GM18873 (cell line): ENCODE results near the gene DHCR7.

Experiments used
- ATAC-seq: cut with Tn5 transposase; IDR thresholded peaks from one replicate; pipeline ENCODE4 v1.9.1; 2021; ENCODE audit warnings: mild to moderate bottlenecking, moderate library complexity, moderate number of reproducible peaks; ENCODE audit not compliant: unreplicated experiment, low FRiP score

Gene DHCR7

DNA sequence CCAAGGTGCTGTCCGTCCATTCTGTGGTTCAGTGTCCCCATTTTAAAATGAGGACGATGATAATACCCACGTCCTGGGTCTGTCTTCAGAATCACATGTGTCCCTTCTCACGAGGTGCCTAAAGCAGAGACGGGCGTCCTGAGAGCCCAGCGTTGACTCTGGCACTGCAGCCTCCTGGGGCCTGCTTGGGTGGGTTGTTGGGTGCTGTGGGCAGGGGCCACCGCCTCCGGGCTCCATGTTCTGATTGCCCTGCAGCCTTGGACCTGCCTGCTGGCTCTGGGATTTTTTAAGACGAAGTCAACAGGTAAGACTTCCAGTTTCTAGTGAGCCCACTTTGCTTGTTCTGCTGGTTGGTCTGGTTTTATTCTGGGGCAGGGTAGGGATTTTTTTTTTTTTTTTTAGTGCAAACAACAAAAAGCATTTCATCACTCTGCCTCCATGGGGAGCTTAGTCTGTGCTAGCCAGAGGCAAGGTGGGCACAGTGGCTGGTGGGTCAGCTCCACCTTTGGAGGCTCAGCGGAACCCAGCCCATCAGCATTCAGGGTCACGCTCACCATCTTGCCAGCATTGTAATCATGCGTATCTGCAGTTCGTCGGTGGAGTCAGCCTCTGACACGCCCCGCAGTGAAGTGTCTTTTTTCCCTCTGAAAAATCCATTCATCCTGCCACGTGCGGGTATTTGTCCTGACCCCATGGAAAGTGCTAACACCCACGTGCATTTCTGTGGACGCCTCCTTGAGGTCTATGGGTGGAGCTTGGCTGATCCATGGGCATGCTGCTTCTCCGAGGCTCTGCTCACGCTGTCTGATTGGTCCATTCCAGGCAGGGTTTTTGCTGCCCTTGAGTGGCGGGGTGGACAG, 33.1 kb upstream of the DHCR7 start:
- no peak for ATAC-seq

DNA sequence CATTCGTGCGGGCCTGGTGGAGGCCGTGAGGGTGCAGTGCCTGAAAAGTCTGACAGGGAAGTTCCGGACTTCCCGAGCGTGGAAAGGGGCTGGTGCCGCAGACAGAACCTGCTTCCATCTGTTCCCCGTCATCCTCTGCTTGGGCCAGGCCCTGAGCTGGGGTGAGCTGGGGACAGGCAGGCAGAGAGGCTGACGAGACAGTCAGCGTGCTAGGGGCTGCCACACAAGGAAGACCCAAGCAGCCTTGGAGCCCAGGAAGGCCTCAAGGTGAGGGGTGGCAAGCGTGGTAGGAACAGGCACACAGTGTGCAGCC, 30.3 kb upstream of the DHCR7 start:
- no peak for ATAC-seq

DNA sequence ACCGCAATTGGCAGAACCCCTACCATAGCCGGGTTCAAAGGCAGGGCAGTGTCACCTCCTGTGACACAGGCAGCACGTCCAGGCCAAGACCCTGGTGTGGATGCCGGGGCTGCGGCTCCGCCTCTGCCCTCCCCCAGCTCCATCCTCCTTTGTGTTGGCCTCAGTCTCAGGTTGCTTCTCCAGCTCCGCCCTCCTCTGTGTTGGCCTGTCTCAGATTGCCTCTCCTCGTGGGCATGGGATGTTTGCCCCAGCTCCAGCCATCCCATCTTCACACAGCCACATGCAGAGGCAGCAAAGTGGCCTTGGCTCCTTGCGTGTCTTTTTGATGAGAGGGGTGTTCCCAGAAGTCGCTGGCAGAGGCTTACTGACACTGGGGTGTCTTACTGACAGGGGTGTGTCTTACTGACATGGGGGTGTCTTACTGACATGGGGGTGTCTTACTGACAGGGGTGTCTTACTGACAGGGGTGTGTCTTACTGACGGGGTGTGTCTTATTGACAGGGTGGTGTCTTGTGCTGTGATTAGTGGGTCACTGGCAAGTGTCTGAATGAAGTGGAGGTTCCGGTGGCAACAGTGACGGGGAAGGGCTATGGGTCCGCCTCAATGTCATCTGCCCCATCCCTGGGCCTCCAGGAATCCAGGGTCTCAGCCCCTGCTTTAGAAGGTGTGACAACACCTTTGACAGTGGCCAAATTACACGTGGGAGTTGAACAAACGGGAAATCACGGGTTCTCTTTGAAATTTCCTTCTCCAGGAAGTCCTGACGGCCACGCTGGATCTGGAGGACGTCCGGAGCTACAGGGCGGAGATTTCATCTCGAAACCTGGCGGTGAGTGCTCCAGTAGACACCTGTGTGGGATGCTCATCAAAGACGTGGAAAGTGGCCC, 29.7 kb upstream of the DHCR7 start:
- no peak for ATAC-seq

- no peak for ATAC-seq
These were observed 28.9 kb upstream of the DHCR7 start for GRCh38 chr11:71476926-71477640.

GRCh38 chr11:71476031-71476430, 27.8 kb upstream of the DHCR7 start:
- no peak for ATAC-seq

DNA sequence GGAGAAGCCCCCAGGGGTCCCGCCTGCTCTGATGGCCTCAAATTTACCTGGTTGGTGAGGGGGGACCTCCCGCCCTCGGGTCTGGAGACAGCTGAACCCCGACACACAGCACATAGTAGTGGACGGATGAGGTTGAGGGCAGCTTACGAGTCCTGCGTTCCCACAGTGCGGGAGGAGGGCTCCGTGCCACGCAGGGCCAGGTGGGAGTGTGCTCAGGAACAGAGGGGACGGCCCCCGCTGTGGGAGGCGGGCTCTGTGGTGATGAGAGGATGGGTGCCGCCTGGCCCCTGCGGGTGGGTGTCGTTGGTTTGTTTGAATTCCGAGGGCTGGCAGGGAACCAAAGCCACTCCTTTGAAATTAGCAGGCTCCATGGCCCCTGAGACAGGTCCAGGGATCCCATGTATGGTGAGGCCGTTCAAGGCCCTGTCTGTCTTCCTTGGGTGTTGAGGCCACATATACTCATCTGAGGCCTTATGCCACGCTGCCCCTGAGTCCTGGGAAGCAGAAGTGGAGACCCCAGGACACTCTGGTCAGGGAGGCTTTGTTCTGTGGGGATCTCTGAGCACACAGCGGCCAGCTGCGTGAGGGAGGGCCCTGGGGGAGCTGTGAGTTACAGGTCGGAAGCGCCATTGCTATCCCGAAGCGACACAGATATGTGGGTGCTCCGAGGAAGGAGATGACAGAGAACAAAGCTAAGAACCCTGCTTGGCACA, 26.7 kb upstream of the DHCR7 start:
- no peak for ATAC-seq

GRCh38 chr11:71474141-71474770, 26.1 kb upstream of the DHCR7 start:
- no peak for ATAC-seq

DNA sequence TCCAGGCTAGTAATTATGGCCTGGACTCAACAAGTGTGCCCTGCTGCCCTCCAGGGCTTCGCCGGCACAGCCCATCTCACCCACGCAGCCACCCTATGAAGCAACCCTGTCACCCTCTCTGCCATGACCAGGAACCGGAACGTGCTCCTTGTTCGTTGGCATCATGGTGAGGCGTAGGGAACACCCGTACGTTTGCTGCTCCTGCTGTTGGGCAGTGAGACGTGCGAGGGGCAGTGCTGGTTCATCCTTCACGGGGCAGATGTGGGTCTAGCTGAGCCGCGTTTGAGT, 25.5 kb upstream of the DHCR7 start:
- no peak for ATAC-seq

GRCh38 chr11:71472941-71473792, 25.0 kb upstream of the DHCR7 start:
- ATAC-seq: no peak

DNA sequence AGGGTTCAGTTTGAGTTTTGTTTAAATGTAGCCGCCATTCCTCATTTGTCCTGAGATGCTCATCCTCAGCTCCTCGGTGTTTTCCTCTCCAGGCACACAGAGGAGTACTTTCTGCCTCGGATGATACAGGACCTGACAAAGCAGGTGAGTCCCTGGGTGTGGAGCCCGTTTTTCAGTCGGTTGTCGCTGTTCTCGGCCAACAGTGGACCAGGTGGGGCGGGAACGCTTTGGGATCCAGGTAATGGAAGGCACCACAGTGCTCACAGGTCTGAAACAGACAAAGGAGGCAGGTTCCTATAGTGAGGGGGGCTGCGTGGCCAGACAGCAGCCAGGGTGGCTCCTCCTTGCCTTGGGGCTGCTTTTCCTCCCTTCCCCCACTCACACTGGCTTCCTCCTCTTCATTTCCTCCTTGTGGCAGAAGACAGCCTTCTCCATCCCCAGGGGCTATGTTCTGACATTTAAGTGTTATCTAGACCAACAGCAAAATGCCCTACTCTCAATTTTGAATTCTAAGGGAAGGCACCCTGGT, 24.2 kb upstream of the DHCR7 start:
- no peak for ATAC-seq

DNA sequence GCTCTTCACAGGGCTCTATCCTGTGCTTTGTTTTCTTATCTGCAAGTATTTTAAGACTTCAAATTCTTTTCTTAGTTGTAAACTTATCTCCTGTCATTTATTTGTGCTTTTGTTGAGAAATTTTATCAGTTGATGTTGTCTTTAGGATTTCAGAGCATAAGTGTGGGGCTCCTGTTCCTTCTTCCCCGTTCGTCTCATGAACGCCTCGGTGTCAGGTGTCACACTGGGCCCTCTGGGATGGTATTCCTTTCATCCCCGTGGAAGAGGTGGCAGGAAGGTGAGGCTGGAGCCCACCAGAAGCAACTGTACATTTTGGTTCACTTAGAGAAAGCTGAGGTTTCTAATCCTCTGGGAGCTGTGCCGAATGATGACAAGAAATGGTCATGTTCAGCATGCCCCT, 22.8 kb upstream of the DHCR7 start:
- no peak for ATAC-seq

- ATAC-seq: no peak
These were observed 19.0 kb upstream of the DHCR7 start for GRCh38 chr11:71467164-71467563.

DNA sequence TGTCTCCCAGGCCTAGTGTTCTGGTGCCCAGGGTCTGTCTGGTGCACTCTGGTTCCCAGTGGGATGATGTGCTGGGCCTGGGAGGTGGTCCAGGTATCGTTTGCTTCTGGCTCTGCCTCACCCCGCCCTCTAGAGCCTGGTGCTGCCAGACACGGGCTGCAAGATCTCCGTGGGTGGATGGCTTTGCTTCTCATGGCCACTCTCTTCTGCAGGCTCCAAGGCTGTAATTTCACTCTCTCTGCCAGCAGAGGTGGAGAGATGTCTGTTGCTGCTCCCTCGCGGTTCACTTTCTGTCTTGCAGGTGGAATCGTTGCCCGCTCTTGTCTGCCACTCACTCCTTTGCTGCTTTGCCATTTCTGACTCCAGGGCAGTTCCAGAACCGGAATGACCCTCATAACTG, 18.2 kb upstream of the DHCR7 start:
- no peak for ATAC-seq

DNA sequence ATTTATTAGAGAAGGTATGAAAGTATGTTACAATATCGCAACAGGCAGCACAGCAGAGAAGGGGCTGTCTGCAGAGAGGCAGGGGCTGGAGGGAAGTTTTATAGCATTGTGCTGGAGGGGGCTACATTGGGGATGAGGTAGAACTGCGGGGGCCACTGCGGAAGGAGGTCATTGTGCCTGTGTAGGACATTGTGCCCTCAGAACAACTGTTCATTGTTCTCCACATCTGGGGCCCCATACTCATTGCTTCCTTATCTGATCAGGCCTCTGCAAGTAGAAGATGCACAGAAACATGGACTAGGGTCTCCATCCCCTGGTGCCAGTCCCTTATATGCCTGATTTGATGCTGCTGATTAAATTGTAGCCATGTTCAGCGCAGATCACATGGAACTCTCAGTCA, 16.9 kb upstream of the DHCR7 start:
- ATAC-seq: no peak

GRCh38 chr11:71463331-71464211, 15.4 kb upstream of the DHCR7 start:
- ATAC-seq: no peak

- no peak for ATAC-seq
These were observed 14.5 kb upstream of the DHCR7 start for GRCh38 chr11:71462726-71463125.

DNA sequence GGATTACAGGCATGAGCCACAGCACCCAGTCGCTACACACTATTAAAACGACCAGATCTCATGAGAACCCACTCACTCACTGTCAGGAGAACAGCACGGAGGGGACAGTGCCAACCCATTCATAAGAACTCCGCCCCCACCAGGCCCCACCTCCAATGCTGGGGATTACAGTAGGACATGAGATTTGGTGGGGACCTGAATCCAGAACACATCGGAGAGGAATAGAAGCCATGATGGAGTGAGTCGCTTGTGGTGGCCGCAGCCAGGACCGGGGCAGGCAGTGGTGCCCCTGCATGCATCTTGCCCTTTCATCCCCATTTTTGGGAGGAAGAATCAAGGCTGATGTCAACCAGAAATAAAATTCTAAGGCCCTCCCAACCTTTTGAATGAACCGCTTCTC, 13.5 kb upstream of the DHCR7 start:
- ATAC-seq: no peak

DNA sequence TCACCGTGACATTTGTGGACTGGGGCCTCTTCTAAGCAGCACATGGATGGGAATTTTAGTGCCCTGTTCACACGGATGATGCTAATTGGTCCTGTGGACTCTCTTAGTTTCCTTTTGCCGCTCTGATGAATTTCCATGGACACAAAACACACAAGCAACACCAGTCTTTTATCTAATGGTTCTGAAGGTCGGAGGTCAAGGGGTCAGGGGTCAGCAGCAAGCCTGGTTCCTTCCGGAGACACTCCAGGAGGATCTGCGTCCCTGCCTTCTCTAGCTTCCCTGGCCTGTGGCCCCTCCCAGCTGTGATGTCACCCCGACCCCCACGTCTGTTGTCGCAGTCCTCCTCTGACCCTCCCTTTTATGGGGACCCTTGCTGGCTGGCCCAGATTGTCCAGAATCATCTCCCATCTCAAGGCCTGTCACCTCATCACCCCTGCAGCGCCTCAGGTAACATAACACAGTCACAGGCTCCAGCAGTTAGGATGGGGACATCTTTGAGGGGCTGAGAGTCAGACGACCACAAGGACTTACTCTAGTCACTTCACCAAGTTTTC, 11.7 kb upstream of the DHCR7 start:
- ATAC-seq: no peak
